Stomach (tissue), 9 donors: ENCODE data around the gene FARS2. TPM values are rescaled to one million over a fixed set of nuclear protein-coding genes. Genes with fewer than 3 reads are reported as not detected.

Experiments
- DNase-seq, 2 donors: peaks; one replicate each; pipeline versions ENCODE4 v3.0.0 to v3.0.0-alpha.2; 2013 to 2019
- H3K27ac ChIP-seq, 5 donors: fragments of 200-600 bp in 4 of 5; sonication (generic) in 4 of 5; one replicate each; pipeline ENCODE4 v1.5.1; 2013 to 2019; ENCODE audit warnings: mild to moderate bottlenecking in 1 of 5, moderate library complexity in 1 of 5
- H3K27me3 ChIP-seq, 3 donors: fragments of 200-600 bp; sonication (generic); one replicate each; pipeline ENCODE4 v1.5.1; 2017 to 2019; ENCODE audit warnings: mixed run types in 1 of 3
- H3K36me3 ChIP-seq, 4 donors: fragments of 200-600 bp; sonication (generic); 1 replicate in 3 of 4; 2 replicates in 1 of 4; pipeline ENCODE4 v1.5.1; 2016 to 2019
- H3K4me1 ChIP-seq, 4 donors: fragments of 200-600 bp; sonication (generic); one replicate each; pipeline ENCODE4 v1.5.1; 2016 to 2019
- H3K4me3 ChIP-seq, 4 donors: fragments of 200-600 bp; sonication (generic) in 3 of 4; one replicate each; pipeline ENCODE4 v1.5.1; 2016 to 2019; ENCODE audit warnings: mild to moderate bottlenecking in 1 of 4
- H3K9me3 ChIP-seq, 4 donors: fragments of 200-600 bp; sonication (generic); one replicate each; pipeline ENCODE4 v1.5.1; 2016 to 2019
- CTCF ChIP-seq, 7 experiments: fragments of 450-650 bp in 4 of 7; fragments of 200-600 bp in 3 of 7; sonication (generic) in 3 of 7; IDR thresholded peaks; one replicate each; pipeline ENCODE4 v1.5.1; 2016 to 2019; ENCODE audit warnings: antibody characterized with exemption in 7 of 7, control low read depth in 2 of 7, mild to moderate bottlenecking in 1 of 7
- EP300 ChIP-seq: sonication (generic); formaldehyde crosslinking; IDR thresholded peaks from one replicate; pipeline ENCODE4 v1.6.1; 2017; ENCODE audit warnings: antibody characterized with exemption
- POLR2A ChIP-seq, 4 donors: fragments of 450-650 bp; IDR thresholded peaks; one replicate each; pipeline ENCODE4 v1.6.1; 2016; ENCODE audit warnings: antibody characterized with exemption in 4 of 4, control low read depth in 2 of 4, mild to moderate bottlenecking in 1 of 4, moderate library complexity in 1 of 4
- POLR2AphosphoS5 ChIP-seq, 3 donors: sonication (generic); formaldehyde crosslinking; IDR thresholded peaks; one replicate each; pipeline ENCODE4 v1.6.1; 2016; ENCODE audit warnings: antibody characterized with exemption in 3 of 3
- WGBS, 5 donors: extraction: QIAGEN DNeasy Blood & Tissue Kit in 3 of 5; methylation state at CpG; one replicate each; pipeline versions ENCODE4 v1.1.5 to v1.1.7; 2013 to 2018; 5-methylcytosine and 5-hydroxymethylcytosine counted together
- intact Hi-C: fragments of 100-400 bp; cut with DNase I; formaldehyde crosslinking; loops from one replicate; pipeline ENCODE4 v1.15.1; 2023; ENCODE audit warnings: low total_unique reads
- polyA plus RNA-seq, 3 donors: library from polyadenylated mRNA; stranded (reverse); fragments of 200-250 nt; gene quantifications; one replicate each; pipeline ENCODE4 v1.2.3, GENCODE V29; 2013
- total RNA-seq, 5 donors: library from RNA; depleted of rRNA; stranded (reverse); fragments of >200 nt; gene quantifications; one replicate each; pipeline versions ENCODE4 v1.1.0 to v1.2.3, GENCODE V29; 2014 to 2016
- donor health status: healthy with polysubstance abuse.
- donor health status: Bipolar disorder and iron deficiency.
- donor health status: healthy.

The FARS2 gene
- total and polyA plus RNA-seq, 8 donors: 3.8 to 47.8 (median 15.9) TPM

DNA sequence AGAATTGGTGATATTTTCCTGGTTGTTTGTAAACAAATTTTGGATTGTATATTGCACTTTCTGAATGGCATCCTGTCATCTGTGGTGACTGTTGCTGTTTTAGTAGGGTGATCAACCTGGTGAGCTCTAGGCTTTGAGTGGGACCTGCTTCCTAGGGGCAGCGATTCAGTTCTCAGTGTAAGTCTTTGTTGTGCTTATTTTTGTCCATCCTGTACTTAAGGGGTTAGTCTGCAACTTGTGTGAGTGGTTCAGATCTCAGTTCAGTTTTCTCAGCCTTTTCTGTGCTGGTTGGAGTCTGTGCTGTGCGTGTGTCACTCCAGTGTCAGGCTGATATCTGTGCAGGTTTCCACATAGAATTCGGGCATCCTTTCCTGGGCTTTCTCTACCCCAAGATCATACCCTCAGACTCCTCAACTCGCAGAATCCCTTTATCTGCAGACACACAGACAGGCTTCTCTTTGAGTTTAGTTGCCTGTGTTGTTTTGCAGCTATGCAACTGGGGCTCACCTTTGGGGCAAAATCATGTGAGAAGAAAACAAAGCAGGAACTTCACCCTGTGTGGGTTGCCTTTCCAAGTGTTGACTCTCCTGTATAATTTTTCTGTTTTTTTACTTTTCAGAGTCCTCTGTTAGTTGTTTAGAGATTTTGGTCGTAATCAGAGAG lies 177.7 kb downstream of the FARS2 start:
- WGBS, 5 donors: 63 to 71% (median 68%) methylated on average over 5 of the region's 5 CpGs
- no peak for DNase-seq

GRCh38 chr6:5439749-5440148 lies 178.4 kb downstream of the FARS2 start:
- Histone ChIP-seq H3K36me3 (peaks cover 0 to 4% (median 0%) of the 10 kb centered on the region in 4 donors), H3K27me3 (no peaks in the 10 kb centered on the region), H3K4me1 (peaks cover 0 to 21% (median 14%) of the 10 kb centered on the region in 4 donors), H3K9me3 (peaks cover 0 to 9% (median 0%) of the 10 kb centered on the region in 4 donors), H3K27ac (no peak overlapping the region), H3K4me3 (no peak overlapping the region)
- TF ChIP-seq POLR2AphosphoS5 (IDR thresholded peaks at IDR 0.05) (no peak), POLR2A (IDR thresholded peaks at IDR 0.05) (no peak), EP300 (no peak), CTCF (IDR thresholded peaks at IDR 0.05) (no peak)
- peak in 1 of 2 donors; percentile 7 for DNase-seq
- intact Hi-C loops: no loop called here
- WGBS, 5 donors: 22 to 49% (median 35%) methylated on average over 3 of the region's 3 CpGs

More for the DNA sequence above, 177.7 kb downstream of the FARS2 start:
- Histone ChIP-seq H3K27me3 (no peaks in the 10 kb centered on the region), H3K36me3 (peaks cover 0 to 4% (median 0%) of the 10 kb centered on the region in 4 donors), H3K4me1 (peaks cover 0 to 21% (median 14%) of the 10 kb centered on the region in 4 donors), H3K4me3 (no peak overlapping the region), H3K9me3 (peaks cover 0 to 9% (median 0%) of the 10 kb centered on the region in 4 donors), H3K27ac (no peak overlapping the region)
- TF ChIP-seq POLR2A (IDR thresholded peaks at IDR 0.05) (no peak), POLR2AphosphoS5 (IDR thresholded peaks at IDR 0.05) (no peak), EP300 (no peak), CTCF (IDR thresholded peaks at IDR 0.05) (no peak)
- intact Hi-C loops: no loop called here

- Histone ChIP-seq H3K4me1 (peaks cover 0 to 21% (median 14%) of the 10 kb centered on the region in 4 donors), H3K27ac (no peak overlapping the region), H3K4me3 (no peak overlapping the region), H3K27me3 (no peaks in the 10 kb centered on the region), H3K36me3 (no peaks in the 10 kb centered on the region), H3K9me3 (peaks cover 0 to 3% (median 0%) of the 10 kb centered on the region in 4 donors)
- 77 to 96% (median 80%) methylated on average over 2 of the region's 2 CpGs for WGBS, 5 donors
- no peak for DNase-seq
- TF ChIP-seq CTCF (IDR thresholded peaks at IDR 0.05): no peak
- TF ChIP-seq POLR2A (IDR thresholded peaks at IDR 0.05): no peak
- TF ChIP-seq EP300: no peak
- TF ChIP-seq POLR2AphosphoS5 (IDR thresholded peaks at IDR 0.05): no peak
- intact Hi-C loops: no loop called here
Measured at GRCh38 chr6:5442319-5442718, 181.0 kb downstream of the FARS2 start.

GRCh38 chr6:5442916-5443315 lies 181.6 kb downstream of the FARS2 start:
- H3K36me3 ChIP-seq: no peaks in the 10 kb centered on the region
- no peak for TF ChIP-seq POLR2A (IDR thresholded peaks at IDR 0.05)
- no peak for TF ChIP-seq CTCF (IDR thresholded peaks at IDR 0.05)
- TF ChIP-seq EP300: no peak
- TF ChIP-seq POLR2AphosphoS5 (IDR thresholded peaks at IDR 0.05): no peak
- DNase-seq: no peak
- intact Hi-C loops: no loop called here
- WGBS, 5 donors: 38 to 63% (median 45%) methylated on average over 2 of the region's 2 CpGs
- H3K27me3 ChIP-seq: no peaks in the 10 kb centered on the region
- H3K9me3 ChIP-seq: no peaks in the 10 kb centered on the region
- H3K4me1 ChIP-seq: peaks cover 0 to 21% (median 14%) of the 10 kb centered on the region in 4 donors
- no peak overlapping the region for H3K4me3 ChIP-seq
- no peak overlapping the region for H3K27ac ChIP-seq
